ENCODE measurements around the gene PEDS1. TPM values are rescaled to one million over a fixed set of nuclear protein-coding genes. Genes with fewer than 3 reads are reported as not detected.
A peak's percentile ranks its signal among the peaks of the same experiment; 100 is the strongest.

The PEDS1 gene
- total and polyA plus RNA-seq, 2 of the 13 experiments (the other 11 are each of a cell fraction or from before 2014, with no cell fraction given) = 30.5 to 93.9 TPM

- TF ChIP-seq, protein P1, sequence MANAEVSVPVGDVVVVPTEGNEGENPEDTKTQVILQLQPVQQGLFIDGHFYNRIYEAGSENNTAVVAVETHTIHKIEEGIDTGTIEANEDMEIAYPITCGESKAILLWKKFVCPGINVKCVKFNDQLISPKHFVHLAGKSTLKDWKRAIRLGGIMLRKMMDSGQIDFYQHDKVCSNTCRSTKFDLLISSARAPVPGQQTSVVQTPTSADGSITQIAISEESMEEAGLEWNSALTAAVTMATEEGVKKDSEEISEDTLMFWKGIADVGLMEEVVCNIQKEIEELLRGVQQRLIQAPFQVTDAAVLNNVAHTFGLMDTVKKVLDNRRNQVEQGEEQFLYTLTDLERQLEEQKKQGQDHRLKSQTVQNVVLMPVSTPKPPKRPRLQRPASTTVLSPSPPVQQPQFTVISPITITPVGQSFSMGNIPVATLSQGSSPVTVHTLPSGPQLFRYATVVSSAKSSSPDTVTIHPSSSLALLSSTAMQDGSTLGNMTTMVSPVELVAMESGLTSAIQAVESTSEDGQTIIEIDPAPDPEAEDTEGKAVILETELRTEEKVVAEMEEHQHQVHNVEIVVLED (CRISPR knock-in tag; IDR thresholded peaks at IDR 0.05; ENCODE audit: borderline replicate concordance) = peak; percentile 84
- TF ChIP-seq ZNF382 (CRISPR knock-in tag; IDR thresholded peaks at IDR 0.05; ENCODE audit: borderline replicate concordance) = no peak
- TF ChIP-seq GLI4 (CRISPR knock-in tag; IDR thresholded peaks at IDR 0.05; ENCODE audit: borderline replicate concordance) = no peak; the same call in 1 of the 2 replicates
- TF ChIP-seq, protein P2, sequence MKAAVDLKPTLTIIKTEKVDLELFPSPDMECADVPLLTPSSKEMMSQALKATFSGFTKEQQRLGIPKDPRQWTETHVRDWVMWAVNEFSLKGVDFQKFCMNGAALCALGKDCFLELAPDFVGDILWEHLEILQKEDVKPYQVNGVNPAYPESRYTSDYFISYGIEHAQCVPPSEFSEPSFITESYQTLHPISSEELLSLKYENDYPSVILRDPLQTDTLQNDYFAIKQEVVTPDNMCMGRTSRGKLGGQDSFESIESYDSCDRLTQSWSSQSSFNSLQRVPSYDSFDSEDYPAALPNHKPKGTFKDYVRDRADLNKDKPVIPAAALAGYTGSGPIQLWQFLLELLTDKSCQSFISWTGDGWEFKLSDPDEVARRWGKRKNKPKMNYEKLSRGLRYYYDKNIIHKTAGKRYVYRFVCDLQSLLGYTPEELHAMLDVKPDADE (CRISPR knock-in tag; IDR thresholded peaks at IDR 0.05) = no peak
- no peak; the same call in 1 of the 2 replicates for TF ChIP-seq ZNF737 (CRISPR knock-in tag; IDR thresholded peaks at IDR 0.05; ENCODE audit: borderline replicate concordance)
- no peak for TF ChIP-seq ISX (CRISPR knock-in tag; conservative IDR thresholded peaks at IDR 0.05)
- peak; percentile 98 for TF ChIP-seq ZNF280D (CRISPR knock-in tag; IDR thresholded peaks at IDR 0.05)
- TF ChIP-seq, protein P3, sequence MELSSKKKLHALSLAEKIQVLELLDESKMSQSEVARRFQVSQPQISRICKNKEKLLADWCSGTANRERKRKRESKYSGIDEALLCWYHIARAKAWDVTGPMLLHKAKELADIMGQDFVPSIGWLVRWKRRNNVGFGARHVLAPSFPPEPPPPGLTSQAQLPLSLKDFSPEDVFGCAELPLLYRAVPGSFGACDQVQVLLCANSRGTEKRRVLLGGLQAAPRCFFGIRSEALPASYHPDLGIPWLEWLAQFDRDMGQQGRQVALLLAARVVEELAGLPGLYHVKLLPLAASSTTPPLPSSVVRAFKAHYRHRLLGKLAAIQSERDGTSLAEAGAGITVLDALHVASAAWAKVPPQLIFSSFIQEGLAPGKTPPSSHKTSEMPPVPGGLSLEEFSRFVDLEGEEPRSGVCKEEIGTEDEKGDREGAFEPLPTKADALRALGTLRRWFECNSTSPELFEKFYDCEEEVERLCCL (CRISPR knock-in tag; IDR thresholded peaks at IDR 0.05; ENCODE audit: borderline replicate concordance) = peak; percentile 98
- TF ChIP-seq, protein P4, sequence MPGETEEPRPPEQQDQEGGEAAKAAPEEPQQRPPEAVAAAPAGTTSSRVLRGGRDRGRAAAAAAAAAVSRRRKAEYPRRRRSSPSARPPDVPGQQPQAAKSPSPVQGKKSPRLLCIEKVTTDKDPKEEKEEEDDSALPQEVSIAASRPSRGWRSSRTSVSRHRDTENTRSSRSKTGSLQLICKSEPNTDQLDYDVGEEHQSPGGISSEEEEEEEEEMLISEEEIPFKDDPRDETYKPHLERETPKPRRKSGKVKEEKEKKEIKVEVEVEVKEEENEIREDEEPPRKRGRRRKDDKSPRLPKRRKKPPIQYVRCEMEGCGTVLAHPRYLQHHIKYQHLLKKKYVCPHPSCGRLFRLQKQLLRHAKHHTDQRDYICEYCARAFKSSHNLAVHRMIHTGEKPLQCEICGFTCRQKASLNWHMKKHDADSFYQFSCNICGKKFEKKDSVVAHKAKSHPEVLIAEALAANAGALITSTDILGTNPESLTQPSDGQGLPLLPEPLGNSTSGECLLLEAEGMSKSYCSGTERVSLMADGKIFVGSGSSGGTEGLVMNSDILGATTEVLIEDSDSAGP (CRISPR knock-in tag; IDR thresholded peaks at IDR 0.05; ENCODE audit: borderline replicate concordance) = peak; percentile 96; the same call in 1 of the 2 replicates
- peak; percentile 95 for TF ChIP-seq ZNF510 (CRISPR knock-in tag; IDR thresholded peaks at IDR 0.05; ENCODE audit: low read depth)
- TF ChIP-seq AKAP8 (CRISPR knock-in tag; IDR thresholded peaks at IDR 0.05) = 0 out of 2 replicates have a peak, but pooled peaks have one; percentile 33
These were observed 12.4 kb upstream of the PEDS1 start (continued) for GRCh38 chr20:50165684-50166554.

All from HepG2 (cell line).